SK-N-MC (cell line): Measurements from ENCODE around the gene RIN1.

Experiments
- DNase-seq: peaks from one replicate; pipeline ENCODE4 v3.0.0-alpha.2; 2011; ENCODE audit warnings: low read depth, low spot score
- H3K27ac ChIP-seq: fragments of 200-600 bp; sonication (generic); 2 replicates; pipeline ENCODE4 v1.5.1; 2016; ENCODE audit warnings: mixed run types
- H3K36me3 ChIP-seq: fragments of 200-600 bp; sonication (generic); 2 replicates; pipeline ENCODE4 v1.6.1; 2017; ENCODE audit warnings: antibody characterized with exemption, low read length, mixed read lengths; ENCODE audit not compliant: insufficient read depth
- H3K4me3 ChIP-seq: fragments of 200-600 bp; sonication (generic); 2 replicates; pipeline ENCODE4 v1.5.1; 2016
- H3K9ac ChIP-seq: fragments of 200-600 bp; sonication (generic); 2 replicates; pipeline ENCODE4 v1.8.0; 2017; ENCODE audit warnings: mixed run types, mixed read lengths; ENCODE audit not compliant: insufficient read length
- H3K9me3 ChIP-seq: fragments of 200-600 bp; sonication (generic); 2 replicates; pipeline ENCODE4 v1.6.1; 2017; ENCODE audit warnings: low read depth, mild to moderate bottlenecking, antibody characterized with exemption, low read length, moderate library complexity, mixed read lengths
- EZH2 ChIP-seq: fragments of 200-600 bp; sonication (generic); IDR thresholded peaks from one replicate; pipeline ENCODE4 v1.6.1; 2017; ENCODE audit warnings: antibody characterized with exemption
- FOXP2 ChIP-seq: optimal IDR thresholded peaks from 2 replicates; pipeline ENCODE3; 2011; ENCODE audit warnings: mild to moderate bottlenecking, moderate library complexity; ENCODE audit not compliant: insufficient read depth; ENCODE audit errors: extremely low read length, control extremely low read depth
- POLR2AphosphoS5 ChIP-seq: IDR thresholded peaks from 2 replicates; pipeline ENCODE4 v1.6.1; 2012; ENCODE audit warnings: mild to moderate bottlenecking, low read depth, low read length, borderline replicate concordance

The RIN1 gene

GRCh38 chr11:66287889-66288670, 48.2 kb downstream of the RIN1 start:
- no peaks in the 10 kb centered on the region; the same call in 1 of the 2 replicates for H3K36me3 ChIP-seq
- H3K9ac ChIP-seq, result peak overlapping the region; percentile 87
- no peak for DNase-seq
- no peaks in the 10 kb centered on the region for H3K9me3 ChIP-seq
- TF ChIP-seq FOXP2 (no peak), POLR2AphosphoS5 (no peak), EZH2 (no peak)
- H3K27ac ChIP-seq, result peak overlapping the region; percentile 56; the same call in 1 of the 2 replicates
- H3K4me3 ChIP-seq, result peak overlapping the region; percentile 84

- Histone ChIP-seq H3K36me3 (no peaks in the 10 kb centered on the region; the same call in 1 of the 2 replicates), H3K9ac (no peak overlapping the region), H3K4me3 (no peak overlapping the region; the same call in 1 of the 2 replicates), H3K27ac (no peak overlapping the region), H3K9me3 (no peaks in the 10 kb centered on the region)
- no peak for TF ChIP-seq FOXP2
- no peak for TF ChIP-seq EZH2
- no peak for TF ChIP-seq POLR2AphosphoS5
- no peak for DNase-seq
Observed at GRCh38 chr11:66287211-66287888, 48.9 kb downstream of the RIN1 start.

- Histone ChIP-seq H3K9ac (no peak overlapping the region), H3K9me3 (no peaks in the 10 kb centered on the region), H3K27ac (no peak overlapping the region), H3K4me3 (no peak overlapping the region), H3K36me3 (no peaks in the 10 kb centered on the region; the same call in 1 of the 2 replicates)
- no peak for DNase-seq
- no peak for TF ChIP-seq POLR2AphosphoS5
- TF ChIP-seq FOXP2, result no peak
- no peak for TF ChIP-seq EZH2
Observed at GRCh38 chr11:66286699-66287098, 49.5 kb downstream of the RIN1 start.

- H3K27ac ChIP-seq, result no peak overlapping the region
- H3K4me3 ChIP-seq, result no peak overlapping the region
- H3K36me3 ChIP-seq, result no peaks in the 10 kb centered on the region; the same call in 1 of the 2 replicates
- H3K9ac ChIP-seq, result no peak overlapping the region
- no peak for TF ChIP-seq EZH2
- no peak for TF ChIP-seq FOXP2
- no peak for TF ChIP-seq POLR2AphosphoS5
- no peak for DNase-seq
- no peaks in the 10 kb centered on the region for H3K9me3 ChIP-seq
Observed at GRCh38 chr11:66285250-66285947, 50.8 kb downstream of the RIN1 start.

- no peak overlapping the region for H3K27ac ChIP-seq
- DNase-seq, result no peak
- TF ChIP-seq EZH2 (no peak), FOXP2 (no peak), POLR2AphosphoS5 (no peak)
Observed at GRCh38 chr11:66284526-66285078, 51.6 kb downstream of the RIN1 start.

GRCh38 chr11:66283461-66284105, 52.7 kb downstream of the RIN1 start:
- no peak for TF ChIP-seq POLR2AphosphoS5
- TF ChIP-seq EZH2, result no peak
- no peak for TF ChIP-seq FOXP2
- no peak overlapping the region for H3K4me3 ChIP-seq
- no peaks in the 10 kb centered on the region; the same call in 1 of the 2 replicates for H3K36me3 ChIP-seq
- no peaks in the 10 kb centered on the region for H3K9me3 ChIP-seq
- H3K9ac ChIP-seq, result no peak overlapping the region
- H3K27ac ChIP-seq, result no peak overlapping the region
- DNase-seq, result no peak

More at GRCh38 chr11:66284526-66285078, 51.6 kb downstream of the RIN1 start:
- Histone ChIP-seq H3K4me3 (no peak overlapping the region), H3K9ac (no peak overlapping the region), H3K36me3 (no peaks in the 10 kb centered on the region; the same call in 1 of the 2 replicates), H3K9me3 (no peaks in the 10 kb centered on the region)

GRCh38 chr11:66282468-66283455, 53.5 kb downstream of the RIN1 start:
- no peak for TF ChIP-seq EZH2
- TF ChIP-seq POLR2AphosphoS5, result 0 out of 2 replicates have a peak, but pooled peaks have one; percentile 24
- TF ChIP-seq FOXP2, result no peak
- Histone ChIP-seq H3K4me3 (no peak overlapping the region), H3K27ac (no peak overlapping the region), H3K36me3 (no peaks in the 10 kb centered on the region; the same call in 1 of the 2 replicates), H3K9ac (no peak overlapping the region), H3K9me3 (no peaks in the 10 kb centered on the region)
- no peak for DNase-seq
